Activated gamma-delta T cell treated with Interleukin-2 at 50 U/mL for 16 hours (primary cell): ENCODE measurements around the gene NME7.
"Not testable (repeated sequence)": the region's sequence is repeated elsewhere in the genome, so short reads cannot be mapped to it uniquely, and the experiment has no call there.

ENCODE experiments used
- DNase-seq: peaks from one replicate; pipeline ENCODE4 v3.0.0-alpha.2; 2020

NME7 gene

DNA sequence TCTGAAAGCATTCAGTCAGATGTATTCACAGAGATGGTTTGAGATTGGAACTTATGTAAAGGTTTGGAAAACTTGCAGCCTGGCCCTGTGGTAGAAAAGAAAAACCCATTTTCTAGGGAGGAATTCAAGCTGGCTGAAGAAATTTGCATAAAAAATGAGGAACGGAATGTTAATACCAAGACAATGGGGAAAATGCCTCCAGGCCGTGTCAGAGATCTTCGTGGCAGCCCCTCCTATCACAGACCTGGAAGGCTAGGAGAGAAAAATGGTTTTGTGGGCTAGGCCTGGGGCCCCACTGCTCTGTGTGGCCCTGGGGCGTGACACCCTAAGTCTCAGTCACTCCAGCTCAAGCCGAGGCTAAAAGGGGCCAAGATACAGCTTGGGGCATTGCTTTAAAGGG, 26.7 kb downstream of the NME7 start:
- no peak for DNase-seq

GRCh38 chr1:169339773-169340172, 27.8 kb downstream of the NME7 start:
- DNase-seq: no peak

GRCh38 chr1:169338617-169339016, 29.0 kb downstream of the NME7 start:
- no peak for DNase-seq

- DNase-seq: not testable (repeated sequence)
Observed at GRCh38 chr1:169336947-169337715, 30.5 kb downstream of the NME7 start.

- not testable (repeated sequence) for DNase-seq
Observed at GRCh38 chr1:169334727-169335126, 32.9 kb downstream of the NME7 start.

GRCh38 chr1:169330927-169331326, 36.7 kb downstream of the NME7 start:
- DNase-seq: no peak

- DNase-seq: no peak
Observed at GRCh38 chr1:169329383-169329782, 38.2 kb downstream of the NME7 start.

DNA sequence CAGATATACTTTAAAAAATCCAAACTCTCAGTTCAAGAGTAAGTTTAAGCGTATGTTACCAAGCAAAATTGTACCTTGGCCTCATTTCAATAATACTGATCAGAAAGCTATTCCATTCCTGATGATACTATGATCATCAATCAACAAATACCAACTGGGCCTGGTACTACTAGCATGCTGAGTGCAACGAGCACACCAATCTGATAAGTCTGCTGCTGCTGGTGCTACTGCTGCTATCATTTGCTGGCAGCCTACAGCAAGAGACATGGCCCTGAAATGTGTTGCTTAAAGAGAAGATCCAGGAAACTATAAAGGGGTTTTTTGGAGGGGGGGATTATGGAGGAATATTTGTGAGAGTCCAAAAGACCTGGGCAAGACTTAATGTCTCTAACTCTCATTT, 39.7 kb downstream of the NME7 start:
- no peak for DNase-seq

- no peak for DNase-seq
Observed at GRCh38 chr1:169326956-169327268, 40.7 kb downstream of the NME7 start.

- no peak for DNase-seq
Observed at GRCh38 chr1:169326261-169326955, 41.2 kb downstream of the NME7 start.

GRCh38 chr1:169325117-169325516, 42.5 kb downstream of the NME7 start:
- no peak for DNase-seq

DNA sequence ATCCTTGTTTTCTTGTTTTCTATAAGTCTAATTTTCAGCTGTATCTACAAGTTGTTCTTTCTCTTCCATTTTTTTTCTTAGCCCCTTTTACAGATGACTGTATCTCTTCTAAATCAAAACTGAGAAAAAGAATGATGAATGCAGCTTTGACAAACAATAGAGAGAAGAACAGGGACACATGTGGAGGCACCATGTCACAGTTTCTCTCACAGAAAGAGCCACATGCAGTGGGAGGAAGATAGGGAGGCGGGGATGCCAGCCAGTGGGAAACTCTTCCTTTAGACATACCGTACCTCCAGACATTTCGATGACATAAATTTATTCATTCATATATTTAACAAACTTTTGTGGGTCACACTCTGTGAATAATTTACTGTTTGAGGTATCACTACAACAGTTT, 45.5 kb downstream of the NME7 start:
- DNase-seq: no peak

GRCh38 chr1:169321539-169321938, 46.1 kb downstream of the NME7 start:
- no peak for DNase-seq

- no peak for DNase-seq
Observed at GRCh38 chr1:169318536-169319244, 48.9 kb downstream of the NME7 start.

GRCh38 chr1:169316556-169316955, 51.0 kb downstream of the NME7 start:
- no peak for DNase-seq

DNA sequence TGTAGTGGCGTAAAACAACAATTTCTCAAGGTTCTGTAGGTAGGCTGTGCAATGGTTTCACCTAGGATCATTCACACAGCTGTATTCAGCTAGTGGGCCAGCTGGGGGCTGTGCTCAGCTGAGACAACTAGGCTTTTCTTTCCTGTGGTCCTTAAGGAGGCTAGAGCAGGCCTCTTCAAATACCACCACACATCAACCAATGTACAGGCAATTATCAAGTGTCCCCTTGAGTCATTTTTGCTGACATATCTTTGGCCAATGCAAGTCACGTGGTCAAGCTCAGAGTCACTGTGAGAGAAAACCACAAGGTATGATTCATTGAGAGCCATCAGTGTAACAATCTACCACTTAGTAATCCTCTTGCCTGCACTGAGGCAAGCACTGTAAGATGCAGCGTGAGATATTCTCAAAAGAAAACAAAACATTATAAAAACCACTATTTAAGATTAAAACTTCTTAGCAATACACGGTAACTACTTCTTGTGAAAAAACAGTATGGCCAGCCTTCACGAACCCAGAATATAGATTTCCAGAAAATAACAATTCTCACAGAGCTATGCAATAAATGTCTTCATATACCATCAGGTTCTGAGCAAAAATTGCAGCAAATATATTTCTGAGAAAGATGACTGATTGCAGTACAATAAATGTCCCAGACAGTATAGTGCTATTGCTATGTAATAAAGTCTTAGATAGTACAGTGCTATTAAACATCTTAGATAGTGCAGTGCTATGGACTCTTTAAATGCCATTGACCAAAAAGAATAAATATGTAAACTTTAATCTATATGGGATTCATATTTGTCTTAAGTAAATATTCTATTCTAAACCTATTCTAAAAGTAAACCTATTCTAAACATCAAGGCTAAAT, 55.3 kb downstream of the NME7 start:
- peak; percentile 38 for DNase-seq

GRCh38 chr1:169309178-169310166, 58.1 kb downstream of the NME7 start:
- no peak for DNase-seq

DNA sequence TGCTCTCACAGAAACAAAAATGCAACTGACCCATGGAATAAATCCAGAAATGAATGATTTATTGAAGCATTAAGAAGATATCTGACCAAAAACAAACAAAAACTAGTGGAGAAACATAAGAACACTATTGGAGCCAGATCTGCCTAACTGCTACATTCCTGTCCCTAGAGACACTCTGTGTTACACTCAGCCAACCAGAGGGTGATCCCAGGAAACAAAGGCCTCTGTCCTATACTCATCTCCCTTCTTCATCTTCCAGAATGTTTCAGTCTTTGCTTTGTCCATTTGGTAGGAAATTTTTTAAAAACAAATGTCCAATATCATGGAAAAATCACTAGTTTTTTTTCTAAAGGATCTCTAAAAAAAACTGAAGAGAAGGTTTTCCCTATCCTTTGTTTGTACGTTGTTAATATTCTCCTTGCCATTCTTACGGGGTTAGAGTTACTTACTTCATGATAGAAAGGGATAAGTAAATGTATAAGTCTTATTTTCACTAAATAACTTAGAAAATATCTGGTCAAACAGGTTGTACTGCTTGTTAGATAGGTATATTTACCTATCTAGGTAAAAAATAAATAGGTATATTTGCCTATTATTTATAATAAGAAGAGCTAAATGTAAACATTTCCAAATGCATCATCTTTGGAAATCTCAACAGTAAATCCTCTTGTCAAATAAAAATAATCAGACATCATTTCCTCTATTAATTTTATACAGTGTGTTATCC, 59.1 kb downstream of the NME7 start:
- no peak for DNase-seq

- DNase-seq: no peak
Observed at GRCh38 chr1:169307176-169307575, 60.4 kb downstream of the NME7 start.

DNA sequence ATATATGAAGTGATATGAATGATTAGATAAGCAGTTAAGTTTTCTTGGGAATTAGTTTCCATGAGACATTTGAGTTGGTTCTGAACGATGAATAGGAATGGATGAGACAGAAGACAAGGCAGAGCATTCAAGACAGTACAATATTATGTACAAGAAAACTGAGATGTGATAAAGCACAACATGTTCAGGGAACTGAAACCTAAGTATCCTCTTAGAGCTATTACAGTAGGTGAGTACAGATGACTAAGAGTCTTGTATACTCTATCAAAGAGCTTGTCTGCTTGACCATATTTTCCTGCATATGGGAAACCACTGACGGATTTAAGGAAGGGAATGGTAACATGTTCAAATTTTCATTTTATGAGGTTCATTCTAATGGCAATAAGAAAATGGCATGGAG, 61.6 kb downstream of the NME7 start:
- no peak for DNase-seq

GRCh38 chr1:169305356-169305755, 62.2 kb downstream of the NME7 start:
- DNase-seq: no peak
